Activated naive CD4-positive, alpha-beta T cell treated with anti-CD3 and anti-CD28 coated beads for 36 hours (primary cell): Measurements from ENCODE around the gene HINFP. TPM values are rescaled to one million over a fixed set of nuclear protein-coding genes. Genes with fewer than 3 reads are reported as not detected.
A peak's percentile ranks its signal among the peaks of the same experiment; 100 is the strongest.
"Not testable (repeated sequence)": the region's sequence is repeated elsewhere in the genome, so short reads cannot be mapped to it uniquely, and the experiment has no call there.

Experiments
- CTCF ChIA-PET: fragments of 350-600 bp; sonication (Branson Sonifier 250); formaldehyde crosslinking; loops from one replicate; lab custom pipeline; 2021; ENCODE audit warnings: antibody characterized with exemption; lab: Charles Lee
- DNase-seq: peaks from one replicate; pipeline ENCODE4 v3.0.0-alpha.2; 2020
- H3K27ac Mint-ChIP-seq: one replicate; pipeline ENCODE4 v1.8.0; 2021; ENCODE audit warnings: mild to moderate bottlenecking, mixed read lengths
- H3K27me3 Mint-ChIP-seq: one replicate; pipeline ENCODE4 v1.8.0; 2021; ENCODE audit warnings: low read depth, mixed read lengths
- H3K36me3 Mint-ChIP-seq: one replicate; pipeline ENCODE4 v1.8.0; 2021; ENCODE audit warnings: low read depth, mixed read lengths
- H3K4me1 Mint-ChIP-seq: one replicate; pipeline ENCODE4 v1.8.0; 2021; ENCODE audit warnings: low read depth, mixed read lengths
- H3K4me3 Mint-ChIP-seq: one replicate; pipeline ENCODE4 v1.8.0; 2021; ENCODE audit warnings: mild to moderate bottlenecking, moderate library complexity, mixed read lengths
- H3K9me3 Mint-ChIP-seq: one replicate; pipeline ENCODE4 v1.8.0; 2021; ENCODE audit warnings: mixed read lengths
- intact Hi-C: fragments of 100-400 bp; cut with micrococcal nuclease; formaldehyde crosslinking; loops from one replicate; pipeline ENCODE4 v1.15.1; 2023
- total RNA-seq, 2 experiments: library from RNA; stranded (reverse); gene quantifications; one replicate each; pipeline ENCODE4 v1.2.3, GENCODE V29; 2021

The HINFP gene
- total RNA-seq, 2 experiments from 2014 or later: 24.5 to 25.2 TPM

DNA sequence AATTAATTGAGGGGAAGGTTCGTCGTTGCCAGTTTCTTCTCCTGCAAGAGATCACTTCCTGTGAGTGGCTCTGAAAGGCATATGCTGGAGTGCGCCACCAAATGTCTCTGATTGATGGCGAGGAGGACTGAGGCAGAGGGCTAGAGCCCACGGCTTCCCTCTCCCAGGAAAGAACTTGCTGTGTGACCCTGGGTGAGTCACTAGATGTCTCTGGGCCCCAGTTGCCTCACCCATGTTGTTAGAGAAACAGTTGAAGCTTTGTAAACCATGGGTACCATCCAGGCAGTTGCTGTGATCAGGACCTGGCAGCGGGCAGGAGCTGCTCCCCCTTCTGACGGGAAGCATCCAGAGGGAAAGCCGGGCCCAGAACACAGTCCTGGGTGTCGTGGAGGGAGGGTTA lies 30.7 kb downstream of the HINFP start:
- DNase-seq: no peak
- Mint-ChIP-seq H3K27me3 (peaks cover 21% of the 10 kb centered on the region), H3K27ac (no peak overlapping the region), H3K4me1 (peaks cover 5% of the 10 kb centered on the region), H3K4me3 (no peak overlapping the region), H3K9me3 (no peaks in the 10 kb centered on the region), H3K36me3 (no peaks in the 10 kb centered on the region)
- CTCF ChIA-PET: interaction anchor here (1.3 to 2.3 kb wide), 5 partner anchors 8 to 171 kb away, joined by 3 to 9 read pairs (median 6); partner anchors contain the start of gene NLRX1
- intact Hi-C loops: no loop called here

DNA sequence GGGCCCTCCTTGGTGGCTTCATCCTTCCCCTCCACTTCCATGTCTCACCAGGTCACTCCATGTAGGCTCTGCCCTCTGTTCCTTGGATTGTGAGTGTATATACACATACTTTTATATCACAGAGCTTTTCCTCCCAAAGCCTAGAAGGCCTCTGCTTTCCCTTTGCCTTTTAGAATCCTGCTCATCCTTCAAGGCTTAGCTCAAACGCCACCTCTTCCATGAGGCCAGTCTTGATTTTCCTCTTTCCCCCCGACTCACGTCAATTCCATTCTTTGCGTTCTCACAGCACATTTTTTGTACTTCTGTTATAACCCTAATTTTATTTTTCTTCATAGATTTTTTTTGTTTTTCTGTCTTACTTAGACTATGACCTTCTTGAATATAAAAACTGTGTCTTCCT lies 31.2 kb downstream of the HINFP start:
- H3K9me3 Mint-ChIP-seq: no peaks in the 10 kb centered on the region
- peaks cover 4% of the 10 kb centered on the region for H3K4me1 Mint-ChIP-seq
- peaks cover 16% of the 10 kb centered on the region for H3K27me3 Mint-ChIP-seq
- DNase-seq: no peak
- intact Hi-C loops: no loop called here
- no peak overlapping the region for H3K4me3 Mint-ChIP-seq
- H3K27ac Mint-ChIP-seq: no peak overlapping the region
- no peaks in the 10 kb centered on the region for H3K36me3 Mint-ChIP-seq
- CTCF ChIA-PET: interaction anchor here (0.7 to 2.3 kb wide), 6 partner anchors 10 to 186 kb away, joined by 3 to 9 read pairs (median 4); partner anchors contain the start of gene NLRX1

DNA sequence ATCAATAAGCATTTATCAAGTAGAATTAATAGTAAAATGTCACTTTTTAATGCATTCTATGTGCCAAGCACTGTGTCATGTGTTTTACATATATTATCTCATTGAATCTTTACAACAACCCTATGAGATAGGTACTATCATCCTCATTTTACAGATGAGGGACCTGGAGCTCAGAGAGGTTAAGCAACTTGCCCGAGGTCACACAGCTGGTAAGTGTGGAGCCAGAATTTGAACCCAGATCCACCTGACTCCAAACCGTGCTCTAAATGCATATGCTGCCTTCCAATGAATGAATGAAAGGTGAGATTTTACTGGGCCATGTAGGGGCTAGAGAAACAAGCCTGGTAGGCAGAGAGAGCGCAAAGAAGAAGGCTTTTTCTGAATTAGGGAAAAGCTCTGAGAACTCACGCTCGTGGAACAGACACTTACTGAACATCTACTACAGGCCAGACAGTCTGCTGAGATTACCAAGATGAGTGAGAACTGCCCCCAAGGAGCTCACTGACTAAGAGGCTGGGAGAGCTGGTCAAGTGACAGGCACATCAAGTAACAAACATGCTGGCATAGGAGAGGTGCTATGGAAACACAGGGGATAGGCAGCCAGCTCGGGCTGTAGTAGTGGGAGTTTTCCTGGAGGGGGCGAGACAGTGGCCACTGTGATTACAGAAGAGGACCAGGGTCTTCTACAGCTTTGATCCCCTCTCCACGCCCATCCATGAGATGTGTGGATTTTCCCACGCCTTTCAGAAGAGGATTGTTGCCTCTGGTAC lies 31.9 kb downstream of the HINFP start:
- intact Hi-C loops: no loop called here
- Mint-ChIP-seq H3K27me3 (peaks cover 10% of the 10 kb centered on the region), H3K4me3 (no peak overlapping the region), H3K27ac (no peak overlapping the region), H3K36me3 (no peaks in the 10 kb centered on the region), H3K4me1 (no peaks in the 10 kb centered on the region), H3K9me3 (no peaks in the 10 kb centered on the region)
- no peak for DNase-seq
- CTCF ChIA-PET: interaction anchor here (0.7 to 2.3 kb wide), 6 partner anchors 8 to 185 kb away, joined by 3 to 9 read pairs (median 4); partner anchors contain the start of gene NLRX1

DNA sequence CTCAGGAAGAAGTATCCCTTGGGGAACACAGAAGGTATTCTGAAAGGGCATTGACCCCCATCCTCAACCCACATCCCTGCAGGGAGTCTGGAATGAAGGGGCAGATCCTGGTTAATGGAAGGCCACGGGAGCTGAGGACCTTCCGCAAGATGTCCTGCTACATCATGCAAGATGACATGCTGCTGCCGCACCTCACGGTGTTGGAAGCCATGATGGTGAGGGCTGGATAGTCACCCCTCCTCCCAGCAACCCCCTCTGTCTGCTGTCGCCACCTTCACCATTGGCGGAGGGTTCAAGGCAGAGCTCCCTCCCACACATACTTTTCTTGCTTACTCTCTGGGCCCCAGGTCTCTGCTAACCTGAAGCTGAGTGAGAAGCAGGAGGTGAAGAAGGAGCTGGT lies 32.8 kb downstream of the HINFP start:
- CTCF ChIA-PET: interaction anchor here (1.9 kb wide), 1 partner anchor 9 kb away, joined by 4 read pairs; no protein-coding TSS in a partner anchor
- Mint-ChIP-seq H3K4me3 (no peak overlapping the region), H3K27ac (no peak overlapping the region), H3K9me3 (no peaks in the 10 kb centered on the region), H3K36me3 (no peaks in the 10 kb centered on the region), H3K27me3 (peaks cover 4% of the 10 kb centered on the region), H3K4me1 (no peaks in the 10 kb centered on the region)
- intact Hi-C loops: no loop called here
- no peak for DNase-seq

DNA sequence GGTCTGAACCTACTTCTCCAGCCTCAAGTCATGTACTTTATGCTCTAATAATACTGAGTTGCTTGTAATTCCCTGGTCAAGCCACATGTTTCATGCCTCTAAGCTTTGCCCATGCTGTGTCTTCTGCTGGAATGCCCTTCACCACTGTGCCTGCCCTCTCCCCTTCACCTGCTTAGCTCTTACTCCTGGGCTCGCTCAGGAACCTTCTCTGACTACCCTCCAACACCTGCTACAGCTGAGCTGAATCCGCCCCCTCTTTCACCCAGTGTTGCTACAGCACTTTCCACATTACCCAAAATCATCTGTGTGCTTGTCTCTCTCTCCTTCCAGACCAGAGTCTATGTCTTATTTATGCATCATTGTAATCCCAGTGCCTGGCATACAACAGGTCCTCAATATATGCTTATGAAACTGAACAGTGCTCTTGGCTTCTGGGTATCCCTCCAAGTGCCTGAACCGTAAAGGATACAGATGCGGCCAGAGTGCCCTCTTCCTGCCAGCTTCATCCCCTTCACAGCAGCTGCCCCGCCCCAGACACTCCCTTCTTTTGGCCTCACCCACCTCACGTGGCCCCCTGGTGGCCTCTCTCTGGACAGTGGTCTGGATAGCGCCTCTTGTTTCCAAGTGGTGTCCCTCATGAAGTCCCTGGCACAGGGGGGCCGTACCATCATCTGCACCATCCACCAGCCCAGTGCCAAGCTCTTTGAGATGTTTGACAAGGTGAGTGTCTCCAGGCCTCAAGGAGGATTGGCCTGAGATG lies 34.5 kb downstream of the HINFP start:
- DNase-seq: peak; percentile 22
- no peaks in the 10 kb centered on the region for H3K4me1 Mint-ChIP-seq
- no peak overlapping the region for H3K27ac Mint-ChIP-seq
- intact Hi-C loops: no loop called here
- H3K4me3 Mint-ChIP-seq: no peak overlapping the region
- CTCF ChIA-PET: interaction anchor here (0.6 to 1.7 kb wide), 3 partner anchors 9 to 24 kb away, joined by 3 read pairs; no protein-coding TSS in a partner anchor
- no peaks in the 10 kb centered on the region for H3K36me3 Mint-ChIP-seq
- H3K27me3 Mint-ChIP-seq: peaks cover 2% of the 10 kb centered on the region
- no peaks in the 10 kb centered on the region for H3K9me3 Mint-ChIP-seq

DNA sequence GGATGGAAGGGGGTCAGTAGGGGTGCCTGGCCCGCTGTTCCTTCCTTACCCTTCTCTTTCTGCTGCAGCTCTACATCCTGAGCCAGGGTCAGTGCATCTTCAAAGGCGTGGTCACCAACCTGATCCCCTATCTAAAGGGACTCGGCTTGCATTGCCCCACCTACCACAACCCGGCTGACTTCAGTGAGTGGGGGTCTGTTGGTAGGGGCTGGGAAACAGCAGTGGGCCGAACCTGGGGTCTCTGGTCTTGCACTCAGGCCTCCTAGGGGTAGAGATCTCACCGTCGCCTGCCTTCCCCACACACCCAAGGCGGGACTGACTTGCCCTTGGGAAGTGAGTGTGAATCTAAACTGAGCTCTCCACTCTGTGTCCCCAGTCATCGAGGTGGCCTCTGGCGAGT lies 35.1 kb downstream of the HINFP start:
- no peaks in the 10 kb centered on the region for H3K36me3 Mint-ChIP-seq
- H3K27me3 Mint-ChIP-seq: peaks cover 2% of the 10 kb centered on the region
- intact Hi-C loops: no loop called here
- no peaks in the 10 kb centered on the region for H3K4me1 Mint-ChIP-seq
- H3K27ac Mint-ChIP-seq: no peak overlapping the region
- H3K4me3 Mint-ChIP-seq: no peak overlapping the region
- no peaks in the 10 kb centered on the region for H3K9me3 Mint-ChIP-seq
- CTCF ChIA-PET: interaction anchor here (0.6 to 1.7 kb wide), 4 partner anchors 8 to 39 kb away, joined by 3 read pairs; no protein-coding TSS in a partner anchor
- no peak for DNase-seq

DNA sequence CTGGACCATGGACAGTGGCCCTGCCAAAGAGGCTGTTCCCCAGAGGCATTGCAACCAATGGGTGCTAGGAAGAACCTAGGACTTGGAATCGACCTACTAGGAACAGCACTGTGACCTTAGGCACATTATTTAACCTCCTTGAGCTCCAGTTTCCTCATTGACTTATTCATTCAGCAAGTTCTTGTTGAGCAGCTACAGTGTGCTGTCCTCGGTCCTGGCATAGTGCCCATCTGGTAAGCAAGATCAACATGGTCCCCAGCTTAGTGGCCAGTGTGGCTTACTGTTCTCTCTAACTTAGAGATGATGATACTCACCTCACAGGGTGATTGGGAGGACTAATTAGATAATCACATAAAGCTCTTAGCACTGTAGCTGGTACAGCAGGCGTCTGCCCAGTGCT lies 35.7 kb downstream of the HINFP start:
- no peaks in the 10 kb centered on the region for H3K4me1 Mint-ChIP-seq
- H3K9me3 Mint-ChIP-seq: no peaks in the 10 kb centered on the region
- intact Hi-C loops: no loop called here
- no peak overlapping the region for H3K27ac Mint-ChIP-seq
- H3K4me3 Mint-ChIP-seq: no peak overlapping the region
- DNase-seq: no peak
- no peaks in the 10 kb centered on the region for H3K36me3 Mint-ChIP-seq
- H3K27me3 Mint-ChIP-seq: peaks cover 2% of the 10 kb centered on the region
- CTCF ChIA-PET: interaction anchor here (0.6 to 1.0 kb wide), 4 partner anchors 9 to 54 kb away, joined by 3 to 5 read pairs (median 4); partner anchors contain the start of gene NLRX1

DNA sequence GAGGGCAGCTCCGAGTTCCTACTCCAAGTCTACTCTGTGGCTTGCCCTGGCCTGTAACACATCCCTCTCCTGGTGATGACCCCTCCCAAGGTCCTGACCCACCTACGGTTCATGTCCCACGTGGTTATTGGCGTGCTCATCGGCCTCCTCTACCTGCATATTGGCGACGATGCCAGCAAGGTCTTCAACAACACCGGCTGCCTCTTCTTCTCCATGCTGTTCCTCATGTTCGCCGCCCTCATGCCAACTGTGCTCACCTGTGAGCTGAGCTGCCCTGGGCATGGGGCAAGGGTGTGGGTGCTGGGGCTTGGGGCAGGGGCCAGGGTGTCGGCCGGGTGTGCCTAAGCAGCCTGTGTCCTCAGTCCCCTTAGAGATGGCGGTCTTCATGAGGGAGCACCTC lies 37.1 kb downstream of the HINFP start:
- H3K4me3 Mint-ChIP-seq: no peak overlapping the region
- no peaks in the 10 kb centered on the region for H3K4me1 Mint-ChIP-seq
- no peaks in the 10 kb centered on the region for H3K9me3 Mint-ChIP-seq
- H3K27me3 Mint-ChIP-seq: peaks cover 2% of the 10 kb centered on the region
- H3K36me3 Mint-ChIP-seq: no peaks in the 10 kb centered on the region
- no peak for DNase-seq
- intact Hi-C loops: no loop called here
- no peak overlapping the region for H3K27ac Mint-ChIP-seq
- CTCF ChIA-PET: interaction anchor here (0.6 to 1.0 kb wide), 2 partner anchors 38 to 180 kb away, joined by 3 to 4 read pairs; no protein-coding TSS in a partner anchor

DNA sequence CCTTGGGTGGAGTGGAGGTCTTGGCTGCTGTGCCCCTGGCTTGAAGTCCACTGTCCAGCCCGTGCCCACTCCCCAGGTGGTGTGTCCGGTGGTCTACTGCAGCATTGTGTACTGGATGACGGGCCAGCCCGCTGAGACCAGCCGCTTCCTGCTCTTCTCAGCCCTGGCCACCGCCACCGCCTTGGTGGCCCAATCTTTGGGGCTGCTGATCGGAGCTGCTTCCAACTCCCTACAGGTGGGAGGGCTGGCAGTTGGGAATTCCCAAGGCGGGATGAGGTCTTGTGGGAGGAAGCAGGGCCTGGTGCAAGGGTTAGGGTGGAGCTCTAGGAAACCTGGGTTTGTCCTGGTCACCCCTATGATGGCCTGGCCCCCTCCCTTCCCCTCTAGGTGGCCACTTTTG lies 38.8 kb downstream of the HINFP start:
- Mint-ChIP-seq H3K27ac (no peak overlapping the region), H3K4me3 (no peak overlapping the region), H3K36me3 (no peaks in the 10 kb centered on the region), H3K9me3 (no peaks in the 10 kb centered on the region), H3K27me3 (peaks cover 2% of the 10 kb centered on the region), H3K4me1 (no peaks in the 10 kb centered on the region)
- DNase-seq: no peak
- CTCF ChIA-PET: interaction anchor here (0.6 to 1.9 kb wide), 3 partner anchors 9 to 167 kb away, joined by 4 to 7 read pairs (median 4); partner anchors contain the start of gene NLRX1
- intact Hi-C loops: no loop called here

DNA sequence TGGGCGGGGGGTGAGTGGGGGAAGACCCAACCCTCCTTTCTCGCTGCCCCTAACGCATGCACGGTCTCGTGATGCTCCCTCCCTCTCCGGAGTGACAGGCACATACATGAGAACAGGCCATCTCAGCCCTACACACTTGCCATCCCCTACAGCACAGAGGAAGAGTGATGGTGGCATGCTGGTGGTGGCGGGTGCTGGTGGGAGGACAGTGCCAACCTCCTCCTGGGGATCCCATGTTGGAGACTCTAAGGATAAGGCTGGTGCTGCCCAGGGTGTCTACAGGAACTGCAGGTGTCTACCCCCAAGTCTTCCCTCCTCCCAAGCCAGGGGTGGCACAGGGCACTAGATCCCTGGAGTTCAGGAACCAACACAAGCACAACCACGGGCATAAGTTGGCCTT lies 40.5 kb downstream of the HINFP start:
- Mint-ChIP-seq H3K36me3 (no peaks in the 10 kb centered on the region), H3K27me3 (no peaks in the 10 kb centered on the region), H3K4me1 (no peaks in the 10 kb centered on the region), H3K4me3 (no peak overlapping the region), H3K27ac (no peak overlapping the region), H3K9me3 (no peaks in the 10 kb centered on the region)
- CTCF ChIA-PET: no interaction called here
- intact Hi-C loops: no loop called here
- no peak for DNase-seq

DNA sequence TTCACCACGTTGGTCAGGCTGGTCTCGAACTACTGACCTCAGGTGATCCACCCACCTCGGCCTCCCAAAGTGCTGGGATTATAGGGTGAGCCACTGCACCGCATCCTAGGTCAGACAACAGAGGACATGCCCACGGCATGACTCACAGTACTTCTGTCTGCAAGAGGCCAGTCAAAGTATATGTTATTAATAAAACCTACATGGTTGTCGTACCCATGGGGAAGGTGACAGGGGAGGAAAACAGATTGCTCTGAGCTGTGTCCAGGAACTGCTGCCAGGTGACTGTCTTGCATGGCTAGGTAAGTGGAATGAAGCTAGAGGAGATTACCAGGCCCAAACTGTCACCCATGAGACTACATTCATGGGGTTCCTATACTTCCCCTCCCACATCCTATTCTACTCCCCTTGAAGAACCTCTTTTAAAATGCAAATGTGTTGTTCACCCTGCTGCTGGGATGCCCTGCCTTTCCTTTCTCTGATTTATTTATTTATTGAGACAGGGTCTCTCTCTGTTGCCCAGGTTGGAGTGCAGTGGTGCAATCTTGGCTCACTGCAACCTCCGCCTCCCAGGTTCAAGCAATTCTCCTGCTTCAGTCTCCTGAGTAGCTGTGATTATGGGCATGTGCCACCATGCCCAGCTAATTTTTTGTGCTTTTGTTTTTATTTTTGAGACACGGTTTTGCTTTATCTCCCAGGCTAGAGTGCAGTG lies 45.1 kb downstream of the HINFP start:
- H3K9me3 Mint-ChIP-seq: no peaks in the 10 kb centered on the region
- H3K27ac Mint-ChIP-seq: no peak overlapping the region
- H3K4me1 Mint-ChIP-seq: peaks cover 6% of the 10 kb centered on the region
- no peak overlapping the region for H3K4me3 Mint-ChIP-seq
- no peaks in the 10 kb centered on the region for H3K27me3 Mint-ChIP-seq
- CTCF ChIA-PET: interaction anchor here (0.7 to 6.2 kb wide), 6 partner anchors 9 to 172 kb away, joined by 3 to 47 read pairs (median 4); partner anchors contain the start of gene CBL
- no peaks in the 10 kb centered on the region for H3K36me3 Mint-ChIP-seq
- DNase-seq: no peak
- intact Hi-C loops: no loop called here

DNA sequence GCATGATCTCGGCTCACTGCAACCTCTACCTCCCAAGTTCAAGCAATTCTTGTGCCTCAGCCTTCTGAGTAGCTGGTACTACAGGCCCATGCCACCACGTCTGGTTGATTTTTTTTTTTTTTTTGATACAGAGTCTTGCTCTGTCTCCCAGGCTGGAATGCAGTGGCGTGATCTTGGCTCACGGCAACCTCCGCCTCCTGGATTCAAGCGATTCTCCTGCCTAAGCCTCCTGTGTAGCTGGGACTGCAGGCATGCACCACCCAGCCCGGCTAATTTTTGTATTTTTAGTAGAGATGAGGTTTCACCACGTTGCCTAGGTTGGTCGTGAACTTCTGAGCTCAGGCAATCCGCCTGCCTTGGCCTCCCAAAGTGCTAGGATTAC lies 45.7 kb downstream of the HINFP start:
- H3K4me1 Mint-ChIP-seq, H3K4me3 Mint-ChIP-seq, H3K27me3 Mint-ChIP-seq, H3K27ac Mint-ChIP-seq, intact Hi-C loops, H3K36me3 Mint-ChIP-seq, H3K9me3 Mint-ChIP-seq, DNase-seq: not testable (repeated sequence)
- CTCF ChIA-PET: interaction anchor here (0.7 to 6.2 kb wide), 5 partner anchors 16 to 171 kb away, joined by 3 to 47 read pairs (median 5); partner anchors contain the start of gene CBL
